Measurements from ENCODE around the gene C1orf35. TPM values are rescaled to one million over a fixed set of nuclear protein-coding genes. Genes with fewer than 3 reads are reported as not detected.

Gene C1orf35
- total RNA-seq, 1 donor from 2014 or later: 12.5 TPM

- ATAC-seq (peak; percentile 7), DNase-seq (no peak)
- Histone ChIP-seq H3K36me3 (peaks cover 21% of the 10 kb centered on the region), H3K9me3 (no peaks in the 10 kb centered on the region), H3K4me1 (peaks cover 22% of the 10 kb centered on the region), H3K27me3 (no peaks in the 10 kb centered on the region), H3K4me3 (peak overlapping the region; percentile 76), H3K27ac (peak overlapping the region; percentile 86)
- TF ChIP-seq CTCF (IDR thresholded peaks at IDR 0.05): no peak
- intact Hi-C loops (cut with DNase I): no loop called here
These were observed 6.9 kb upstream of the C1orf35 start for GRCh38 chr1:228109962-228110488.

DNA sequence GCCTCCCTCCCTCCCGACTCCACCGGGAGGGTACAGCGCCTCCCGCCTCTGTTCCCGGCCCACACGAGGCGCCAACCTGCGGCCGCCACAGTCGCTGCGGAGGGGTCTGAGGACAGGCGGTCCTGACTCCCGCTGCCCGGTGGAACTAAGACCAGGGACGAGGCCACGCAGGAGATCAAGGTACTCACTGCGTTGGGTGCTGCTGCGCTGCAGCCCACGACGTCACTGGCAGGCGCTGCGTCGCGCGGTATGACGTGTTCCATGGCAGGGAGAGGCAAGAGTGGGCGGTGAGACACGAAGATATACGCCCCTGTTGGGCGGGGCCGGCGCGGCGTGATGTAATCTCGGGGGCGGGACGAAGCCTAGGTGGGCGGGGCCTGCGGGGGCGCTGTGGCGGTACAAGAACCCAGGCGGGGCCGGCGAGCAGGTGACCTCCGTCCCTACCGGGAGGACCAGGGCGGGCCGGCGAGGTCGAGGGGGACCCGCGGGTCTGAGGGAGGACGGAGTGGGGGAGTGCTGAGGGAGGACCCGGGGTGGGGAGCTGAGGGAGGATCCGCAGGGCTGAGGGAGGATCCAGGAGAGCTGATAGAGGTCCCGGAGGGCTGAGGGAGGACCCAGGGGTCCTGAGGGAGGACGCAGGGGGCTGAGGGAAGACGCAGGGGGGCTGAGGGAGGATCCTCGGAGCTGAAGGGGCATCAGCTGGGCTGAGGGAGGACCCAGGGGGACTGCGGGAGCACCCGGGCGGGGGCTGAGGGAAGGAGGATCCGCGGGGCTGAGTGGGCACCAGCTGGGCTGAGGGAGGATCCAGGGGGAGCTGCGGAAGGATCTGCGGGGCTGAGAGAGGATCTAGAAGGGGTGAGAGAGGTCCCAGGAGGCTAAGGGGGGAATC, 6.2 kb upstream of the C1orf35 start, which contains the start of gene MRPL55:
MRPL55 (minus strand) TSS at position 227 of the 889 bp plus-strand sequence. CDS start 1,039 bp downstream, outside the sequence.
- TF ChIP-seq CTCF (IDR thresholded peaks at IDR 0.05): no peak
- Histone ChIP-seq H3K27me3 (no peaks in the 10 kb centered on the region), H3K9me3 (no peaks in the 10 kb centered on the region), H3K36me3 (peaks cover 21% of the 10 kb centered on the region), H3K27ac (peak within 1 kb of the TSS; percentile 86), H3K4me3 (peak within 1 kb of the TSS; percentile 76), H3K4me1 (peaks cover 22% of the 10 kb centered on the region)
- intact Hi-C loops (cut with DNase I): no loop called here
- DNase-seq (peak; percentile 99), ATAC-seq (peak; percentile 98)

GRCh38 chr1:228108742-228109072, 5.6 kb upstream of the C1orf35 start:
- no peak for TF ChIP-seq CTCF (IDR thresholded peaks at IDR 0.05)
- H3K4me1 ChIP-seq: peaks cover 27% of the 10 kb centered on the region
- peak overlapping the region; percentile 76 for H3K4me3 ChIP-seq
- intact Hi-C loops (cut with DNase I): no loop called here
- no peak for DNase-seq
- peak overlapping the region; percentile 86 for H3K27ac ChIP-seq
- no peaks in the 10 kb centered on the region for H3K9me3 ChIP-seq
- H3K36me3 ChIP-seq: peaks cover 21% of the 10 kb centered on the region
- H3K27me3 ChIP-seq: no peaks in the 10 kb centered on the region
- no peak for ATAC-seq

GRCh38 chr1:228108055-228108690, 5.0 kb upstream of the C1orf35 start:
- intact Hi-C loops (cut with DNase I): no loop called here

DNA sequence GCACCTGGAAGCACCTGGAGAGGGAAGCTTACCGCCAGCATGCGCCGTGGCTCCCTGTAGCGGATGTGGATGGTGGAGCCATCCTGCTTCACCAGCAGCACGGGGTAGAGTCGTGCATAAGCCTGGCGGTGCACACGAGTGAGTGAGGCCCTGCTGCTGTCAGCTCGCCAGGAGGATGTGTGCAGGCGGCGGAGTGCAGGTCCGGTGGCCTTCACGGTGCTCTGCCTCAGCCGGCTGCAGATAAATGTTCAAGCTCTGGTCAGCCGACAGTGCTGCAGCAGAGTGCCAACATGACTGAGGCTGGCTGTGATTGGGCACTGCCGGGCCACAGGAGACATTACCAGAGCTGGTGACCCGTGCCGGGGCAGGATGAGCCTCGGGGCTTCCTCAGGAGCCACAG, 4.5 kb upstream of the C1orf35 start:
- no peak for DNase-seq
- H3K4me1 ChIP-seq: peaks cover 30% of the 10 kb centered on the region
- H3K4me3 ChIP-seq: no peak overlapping the region
- ATAC-seq: no peak
- no peaks in the 10 kb centered on the region for H3K9me3 ChIP-seq
- no peak overlapping the region for H3K27ac ChIP-seq
- H3K27me3 ChIP-seq: no peaks in the 10 kb centered on the region
- TF ChIP-seq CTCF (IDR thresholded peaks at IDR 0.05): no peak
- intact Hi-C loops (cut with DNase I): no loop called here
- H3K36me3 ChIP-seq: peaks cover 21% of the 10 kb centered on the region

More at GRCh38 chr1:228108055-228108690, 5.0 kb upstream of the C1orf35 start:
- Histone ChIP-seq H3K27ac (peak overlapping the region; percentile 86), H3K27me3 (no peaks in the 10 kb centered on the region), H3K36me3 (peaks cover 21% of the 10 kb centered on the region), H3K9me3 (no peaks in the 10 kb centered on the region), H3K4me1 (peaks cover 30% of the 10 kb centered on the region), H3K4me3 (peak overlapping the region; percentile 76)
- DNase-seq: no peak
- TF ChIP-seq CTCF (IDR thresholded peaks at IDR 0.05): no peak
- ATAC-seq: no peak
